IPS-15b (cell line): ENCODE measurements around the gene FARP2.
"Not testable (repeated sequence)": the region's sequence is repeated elsewhere in the genome, so short reads cannot be mapped to it uniquely, and the experiment has no call there.

Source experiments
- H3K27me3 ChIP-seq: one replicate; pipeline ENCODE4 v1.6.1; 2013; ENCODE audit warnings: low read length; ENCODE audit not compliant: control insufficient read depth, insufficient read depth
- H3K36me3 ChIP-seq: one replicate; pipeline ENCODE4 v1.6.1; 2013; ENCODE audit warnings: low read length; ENCODE audit not compliant: control insufficient read depth, insufficient read depth
- H3K4me1 ChIP-seq: one replicate; pipeline ENCODE4 v1.6.1; 2013; ENCODE audit warnings: mild to moderate bottlenecking, low read length; ENCODE audit not compliant: control insufficient read depth, insufficient read depth
- H3K4me3 ChIP-seq: one replicate; pipeline ENCODE4 v1.5.1; 2013; ENCODE audit warnings: low read depth, low read length
- H3K9ac ChIP-seq: one replicate; pipeline ENCODE4 v1.6.1; 2013; ENCODE audit warnings: low read depth, mild to moderate bottlenecking, low read length
- H3K9me3 ChIP-seq: one replicate; pipeline ENCODE4 v1.6.1; 2013; ENCODE audit warnings: mild to moderate bottlenecking, low read length; ENCODE audit not compliant: control insufficient read depth, insufficient read depth

The FARP2 gene

GRCh38 chr2:241421330-241421729 lies 65.2 kb downstream of the FARP2 start:
- Histone ChIP-seq H3K27me3 (no peaks in the 10 kb centered on the region), H3K36me3 (peaks cover 6% of the 10 kb centered on the region), H3K9me3 (no peaks in the 10 kb centered on the region), H3K4me1 (no peaks in the 10 kb centered on the region), H3K4me3 (no peak overlapping the region), H3K9ac (no peak overlapping the region)

GRCh38 chr2:241421942-241422341 lies 65.9 kb downstream of the FARP2 start:
- H3K9ac ChIP-seq, H3K36me3 ChIP-seq, H3K27me3 ChIP-seq, H3K4me3 ChIP-seq, H3K9me3 ChIP-seq, H3K4me1 ChIP-seq: not testable (repeated sequence)

GRCh38 chr2:241422350-241422749 lies 66.3 kb downstream of the FARP2 start:
- no peaks in the 10 kb centered on the region for H3K27me3 ChIP-seq
- H3K36me3 ChIP-seq = peaks cover 8% of the 10 kb centered on the region
- no peak overlapping the region for H3K9ac ChIP-seq
- H3K9me3 ChIP-seq = no peaks in the 10 kb centered on the region
- H3K4me1 ChIP-seq = no peaks in the 10 kb centered on the region
- H3K4me3 ChIP-seq = no peak overlapping the region

- not testable (repeated sequence) for H3K9ac ChIP-seq, H3K9me3 ChIP-seq, H3K4me3 ChIP-seq, H3K27me3 ChIP-seq, H3K4me1 ChIP-seq, H3K36me3 ChIP-seq
These were observed 67.4 kb downstream of the FARP2 start for GRCh38 chr2:241423489-241423888.

- H3K4me1 ChIP-seq = no peaks in the 10 kb centered on the region
- H3K36me3 ChIP-seq = peaks cover 8% of the 10 kb centered on the region
- no peaks in the 10 kb centered on the region for H3K9me3 ChIP-seq
- H3K27me3 ChIP-seq = no peaks in the 10 kb centered on the region
- no peak overlapping the region for H3K4me3 ChIP-seq
- no peak overlapping the region for H3K9ac ChIP-seq
These were observed 69.3 kb downstream of the FARP2 start for GRCh38 chr2:241425368-241425767.

- H3K9me3 ChIP-seq = no peaks in the 10 kb centered on the region
- H3K9ac ChIP-seq = no peak overlapping the region
- no peak overlapping the region for H3K4me3 ChIP-seq
- no peaks in the 10 kb centered on the region for H3K27me3 ChIP-seq
- no peaks in the 10 kb centered on the region for H3K4me1 ChIP-seq
- H3K36me3 ChIP-seq = peaks cover 6% of the 10 kb centered on the region
These were observed 74.1 kb downstream of the FARP2 start for GRCh38 chr2:241430178-241430577.

- Histone ChIP-seq H3K9ac (no peak overlapping the region), H3K27me3 (no peaks in the 10 kb centered on the region), H3K4me1 (no peaks in the 10 kb centered on the region), H3K36me3 (peaks cover 8% of the 10 kb centered on the region), H3K9me3 (no peaks in the 10 kb centered on the region), H3K4me3 (no peak overlapping the region)
These were observed 76.9 kb downstream of the FARP2 start for GRCh38 chr2:241432824-241433448.

GRCh38 chr2:241437179-241437578 lies 81.1 kb downstream of the FARP2 start:
- H3K36me3 ChIP-seq = peaks cover 21% of the 10 kb centered on the region

GRCh38 chr2:241441492-241441891 lies 85.4 kb downstream of the FARP2 start:
- Histone ChIP-seq H3K27me3 (no peaks in the 10 kb centered on the region), H3K4me1 (no peaks in the 10 kb centered on the region), H3K9ac (no peak overlapping the region), H3K4me3 (no peak overlapping the region), H3K9me3 (no peaks in the 10 kb centered on the region), H3K36me3 (peaks cover 19% of the 10 kb centered on the region)

More at GRCh38 chr2:241437179-241437578, 81.1 kb downstream of the FARP2 start:
- H3K9ac ChIP-seq = no peak overlapping the region
- H3K27me3 ChIP-seq = no peaks in the 10 kb centered on the region
- H3K9me3 ChIP-seq = no peaks in the 10 kb centered on the region
- no peak overlapping the region for H3K4me3 ChIP-seq
- H3K4me1 ChIP-seq = no peaks in the 10 kb centered on the region

GRCh38 chr2:241443486-241444223 lies 87.6 kb downstream of the FARP2 start:
- Histone ChIP-seq H3K36me3 (peaks cover 16% of the 10 kb centered on the region), H3K9ac (no peak overlapping the region), H3K9me3 (no peaks in the 10 kb centered on the region), H3K4me1 (no peaks in the 10 kb centered on the region), H3K4me3 (no peak overlapping the region), H3K27me3 (no peaks in the 10 kb centered on the region)

GRCh38 chr2:241445426-241445825 lies 89.3 kb downstream of the FARP2 start:
- Histone ChIP-seq H3K36me3 (peaks cover 16% of the 10 kb centered on the region), H3K9me3 (no peaks in the 10 kb centered on the region), H3K9ac (no peak overlapping the region), H3K4me3 (no peak overlapping the region), H3K4me1 (no peaks in the 10 kb centered on the region), H3K27me3 (no peaks in the 10 kb centered on the region)

GRCh38 chr2:241450092-241450491 lies 94.0 kb downstream of the FARP2 start:
- not testable (repeated sequence) for H3K4me3 ChIP-seq, H3K9ac ChIP-seq, H3K9me3 ChIP-seq, H3K4me1 ChIP-seq, H3K27me3 ChIP-seq, H3K36me3 ChIP-seq
